A673 (cell line): ENCODE results near the gene AJM1.

Experiments
- EZH2 ChIP-seq: fragments of 200-600 bp; sonication (generic); IDR thresholded peaks from 2 replicates; pipeline ENCODE4 v1.6.1; 2017; ENCODE audit warnings: borderline replicate concordance, low read depth, mild to moderate bottlenecking, mixed read lengths, antibody characterized with exemption, low read length; ENCODE audit not compliant: poor library complexity, severe bottlenecking
- TF ChIP-seq, protein P1 (sequence below): fragments of 300-800, 200-600 bp; sonication (generic); conservative IDR thresholded peaks from 2 replicates; pipeline ENCODE4 v1.5.1; 2017; ENCODE audit warnings: low read depth, mild to moderate bottlenecking, antibody characterized with exemption, low read length, moderate library complexity, mixed read lengths

DNA sequence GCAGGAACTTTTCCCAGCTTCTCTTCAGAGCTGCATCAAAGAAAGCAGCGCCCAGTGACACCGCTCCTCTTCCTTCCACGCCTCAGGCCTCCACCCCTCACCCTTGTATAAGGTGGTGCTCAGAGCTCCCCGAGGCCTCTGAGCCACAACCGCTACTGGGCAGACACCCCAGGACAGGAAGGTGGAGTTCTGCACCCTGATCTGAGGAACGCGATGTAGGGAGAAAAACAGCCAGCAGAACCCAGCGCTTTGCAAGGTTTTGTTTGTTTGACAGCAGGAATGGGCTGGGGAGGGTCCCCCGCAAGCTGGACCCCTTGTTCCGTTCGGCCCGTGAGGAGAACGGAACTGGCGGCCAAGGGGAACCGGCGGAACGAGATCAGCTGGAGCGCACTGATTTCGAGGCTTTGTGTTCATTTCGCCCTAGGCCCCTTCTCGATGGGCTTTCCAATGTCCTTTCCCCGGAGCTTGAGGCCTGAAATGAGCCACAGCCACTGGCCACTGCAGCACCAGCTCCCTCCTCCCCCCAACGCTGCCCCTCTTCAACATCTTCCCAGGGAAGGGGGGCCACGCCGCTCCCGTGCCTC is 19.7 kb downstream of the AJM1 start:
- TF ChIP-seq EZH2: no peak
- TF ChIP-seq, protein P1, sequence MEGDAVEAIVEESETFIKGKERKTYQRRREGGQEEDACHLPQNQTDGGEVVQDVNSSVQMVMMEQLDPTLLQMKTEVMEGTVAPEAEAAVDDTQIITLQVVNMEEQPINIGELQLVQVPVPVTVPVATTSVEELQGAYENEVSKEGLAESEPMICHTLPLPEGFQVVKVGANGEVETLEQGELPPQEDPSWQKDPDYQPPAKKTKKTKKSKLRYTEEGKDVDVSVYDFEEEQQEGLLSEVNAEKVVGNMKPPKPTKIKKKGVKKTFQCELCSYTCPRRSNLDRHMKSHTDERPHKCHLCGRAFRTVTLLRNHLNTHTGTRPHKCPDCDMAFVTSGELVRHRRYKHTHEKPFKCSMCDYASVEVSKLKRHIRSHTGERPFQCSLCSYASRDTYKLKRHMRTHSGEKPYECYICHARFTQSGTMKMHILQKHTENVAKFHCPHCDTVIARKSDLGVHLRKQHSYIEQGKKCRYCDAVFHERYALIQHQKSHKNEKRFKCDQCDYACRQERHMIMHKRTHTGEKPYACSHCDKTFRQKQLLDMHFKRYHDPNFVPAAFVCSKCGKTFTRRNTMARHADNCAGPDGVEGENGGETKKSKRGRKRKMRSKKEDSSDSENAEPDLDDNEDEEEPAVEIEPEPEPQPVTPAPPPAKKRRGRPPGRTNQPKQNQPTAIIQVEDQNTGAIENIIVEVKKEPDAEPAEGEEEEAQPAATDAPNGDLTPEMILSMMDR: no peak
